Epithelial cell of esophagus (primary cell): ENCODE results near the gene DACH1.

Source experiments
- DNase-seq: peaks from one replicate; pipeline ENCODE4 v3.0.0; 2010; ENCODE audit warnings: low read depth
- H3K4me3 ChIP-seq: 2 replicates; pipeline ENCODE4 v1.5.1; 2011; ENCODE audit warnings: mild to moderate bottlenecking, low read length, control low read depth
- TF ChIP-seq, protein P1 (sequence below): IDR thresholded peaks from 2 replicates; pipeline ENCODE4 v1.5.1; 2011; ENCODE audit warnings: low read depth, mild to moderate bottlenecking, low read length, control low read depth, inconsistent platforms; ENCODE audit not compliant: insufficient read depth; ENCODE audit errors: missing control alignments

Gene DACH1

DNA sequence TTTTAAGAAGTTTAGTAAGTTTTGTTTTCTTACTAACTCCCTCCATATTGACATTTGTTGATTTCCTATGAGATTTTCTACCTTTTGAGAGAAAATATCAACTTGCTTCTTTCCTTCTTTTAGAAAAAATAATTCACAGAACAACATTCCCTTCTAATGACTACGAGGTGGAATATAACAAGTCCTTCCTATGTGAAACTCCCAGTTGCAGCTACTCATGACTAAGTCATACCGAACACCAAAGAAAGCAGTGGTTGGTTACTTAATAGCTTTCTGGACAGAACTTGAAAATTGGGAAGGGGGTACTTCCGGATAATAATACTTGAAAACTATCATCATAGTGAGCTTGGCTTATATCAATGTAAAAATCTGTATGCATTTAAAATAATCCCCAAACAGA, 144.8 kb downstream of the DACH1 start:
- no peak overlapping the region for H3K4me3 ChIP-seq
- DNase-seq: peak; percentile 58
- TF ChIP-seq, protein P1, sequence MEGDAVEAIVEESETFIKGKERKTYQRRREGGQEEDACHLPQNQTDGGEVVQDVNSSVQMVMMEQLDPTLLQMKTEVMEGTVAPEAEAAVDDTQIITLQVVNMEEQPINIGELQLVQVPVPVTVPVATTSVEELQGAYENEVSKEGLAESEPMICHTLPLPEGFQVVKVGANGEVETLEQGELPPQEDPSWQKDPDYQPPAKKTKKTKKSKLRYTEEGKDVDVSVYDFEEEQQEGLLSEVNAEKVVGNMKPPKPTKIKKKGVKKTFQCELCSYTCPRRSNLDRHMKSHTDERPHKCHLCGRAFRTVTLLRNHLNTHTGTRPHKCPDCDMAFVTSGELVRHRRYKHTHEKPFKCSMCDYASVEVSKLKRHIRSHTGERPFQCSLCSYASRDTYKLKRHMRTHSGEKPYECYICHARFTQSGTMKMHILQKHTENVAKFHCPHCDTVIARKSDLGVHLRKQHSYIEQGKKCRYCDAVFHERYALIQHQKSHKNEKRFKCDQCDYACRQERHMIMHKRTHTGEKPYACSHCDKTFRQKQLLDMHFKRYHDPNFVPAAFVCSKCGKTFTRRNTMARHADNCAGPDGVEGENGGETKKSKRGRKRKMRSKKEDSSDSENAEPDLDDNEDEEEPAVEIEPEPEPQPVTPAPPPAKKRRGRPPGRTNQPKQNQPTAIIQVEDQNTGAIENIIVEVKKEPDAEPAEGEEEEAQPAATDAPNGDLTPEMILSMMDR: no peak

DNA sequence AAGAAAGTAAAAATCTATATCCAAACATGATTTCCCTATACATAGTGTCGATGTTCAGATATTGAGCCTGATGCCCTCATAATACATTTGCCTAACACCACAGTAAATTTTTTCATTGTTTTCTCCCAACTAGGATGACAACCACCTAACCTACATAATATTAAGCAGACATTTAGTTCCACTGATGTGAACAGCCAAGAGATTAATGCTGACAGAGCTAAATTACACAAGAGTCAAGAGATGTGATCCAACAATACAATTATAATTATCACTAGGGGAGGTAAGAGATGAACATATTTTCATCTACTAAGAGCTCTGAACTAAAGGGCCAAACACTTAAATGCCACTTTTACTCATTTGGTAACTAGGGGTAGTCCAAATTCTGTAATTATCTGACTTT, 145.9 kb downstream of the DACH1 start:
- H3K4me3 ChIP-seq: no peak overlapping the region
- no peak for DNase-seq
- TF ChIP-seq, protein P1: no peak

DNA sequence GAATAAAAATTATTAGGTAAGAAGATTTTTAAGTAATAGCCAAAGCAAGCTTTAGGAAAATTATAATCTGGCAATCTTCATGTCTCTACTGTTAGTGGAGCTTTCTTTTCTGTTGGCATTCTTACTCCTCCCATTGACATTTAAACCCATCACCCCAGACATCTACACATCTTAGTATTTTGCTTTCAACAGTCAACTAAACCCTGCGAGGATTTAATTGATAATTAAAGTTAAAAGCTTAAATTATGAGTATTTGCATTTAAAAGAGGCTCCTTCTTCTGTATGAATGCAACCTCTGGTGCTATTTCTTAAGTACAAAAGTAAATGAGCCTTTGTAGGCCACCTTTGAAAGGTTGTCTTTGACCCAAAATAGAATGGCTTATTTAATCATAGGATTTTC, 148.1 kb downstream of the DACH1 start:
- no peak overlapping the region for H3K4me3 ChIP-seq
- TF ChIP-seq, protein P1: no peak
- no peak for DNase-seq

- TF ChIP-seq, protein P1: no peak
- DNase-seq: no peak
- no peak overlapping the region for H3K4me3 ChIP-seq
These were observed 152.1 kb downstream of the DACH1 start for GRCh38 chr13:71714802-71715375.

GRCh38 chr13:71712988-71713653, 153.9 kb downstream of the DACH1 start:
- TF ChIP-seq, protein P1: no peak
- peak; percentile 5 for DNase-seq
- no peak overlapping the region for H3K4me3 ChIP-seq

DNA sequence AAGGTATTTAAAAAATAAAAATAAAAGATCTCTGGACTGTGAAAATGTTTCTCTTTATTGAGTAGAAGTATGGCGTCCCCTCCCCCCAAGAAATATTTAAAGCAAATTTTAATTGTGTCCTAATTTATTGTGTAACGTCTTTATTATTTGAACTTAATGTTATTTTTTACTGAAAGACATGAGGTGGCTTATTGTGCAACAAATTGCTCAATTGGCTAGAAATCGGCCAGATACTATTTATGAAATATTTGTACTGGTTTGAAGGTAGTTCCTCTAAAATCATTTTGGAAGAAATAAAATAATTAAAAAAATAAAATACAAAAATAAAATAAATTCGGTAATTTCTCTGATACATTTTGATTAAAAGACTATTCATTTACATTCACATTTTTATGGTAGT, 162.3 kb downstream of the DACH1 start:
- H3K4me3 ChIP-seq: no peak overlapping the region
- TF ChIP-seq, protein P1: no peak
- no peak for DNase-seq

DNA sequence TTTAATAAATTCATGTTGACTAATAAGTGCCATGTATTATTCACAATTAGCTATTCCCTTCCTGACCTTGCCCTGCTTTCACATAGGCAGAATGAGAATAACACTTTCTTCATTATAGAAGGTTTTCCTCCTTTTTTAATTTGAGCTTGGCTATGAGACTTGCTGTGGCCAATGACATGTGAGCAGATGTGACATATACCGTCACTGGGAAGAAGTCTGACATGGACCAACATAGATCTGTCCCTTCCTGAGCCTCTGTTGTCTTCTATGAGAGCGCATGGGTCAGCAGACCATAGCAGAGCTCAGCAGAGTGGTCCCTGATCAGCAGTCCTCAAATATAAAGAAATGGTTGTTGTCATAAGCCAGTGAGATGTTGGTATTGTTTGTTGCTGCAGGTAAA, 163.9 kb downstream of the DACH1 start:
- TF ChIP-seq, protein P1: no peak
- H3K4me3 ChIP-seq: no peak overlapping the region
- DNase-seq: no peak
